Measurements from ENCODE around the gene ZNF444.

- TF ChIP-seq EP300 (IDR thresholded peaks at IDR 0.05) (no peak), CTCF (IDR thresholded peaks at IDR 0.05) (no peak), POLR2A (IDR thresholded peaks at IDR 0.05) (no peak)
These were observed 8.7 kb upstream of the ZNF444 start for GRCh38 chr19:56132316-56132822.
